Prostate gland (tissue), 2 donors: ENCODE results near the gene CTRB1. TPM values are rescaled to one million over a fixed set of nuclear protein-coding genes. Genes with fewer than 3 reads are reported as not detected.
A peak's percentile ranks its signal among the peaks of the same experiment; 100 is the strongest.

Experiments used
- DNase-seq: peaks from one replicate; pipeline ENCODE4 v3.0.0-alpha.2; 2019; ENCODE audit warnings: low spot score
- H3K27ac ChIP-seq, 2 donors: fragments of 200-600 bp; sonication (generic); 2 replicates each; pipeline ENCODE4 v1.5.1; 2017 to 2019
- H3K27me3 ChIP-seq: fragments of 200-600 bp; sonication (generic); replicated peaks from 2 replicates; pipeline ENCODE4 v1.5.1; 2019; ENCODE audit not compliant: insufficient read depth
- H3K36me3 ChIP-seq, 2 donors: fragments of 200-600 bp; sonication (generic); 1 replicate in 1 of 2; 2 replicates in 1 of 2; pipeline versions ENCODE4 v1.5.1 to v1.8.1; 2017 to 2019
- H3K4me1 ChIP-seq: fragments of 200-600 bp; sonication (generic); replicated peaks from 2 replicates; pipeline ENCODE4 v1.5.1; 2019
- H3K4me3 ChIP-seq, 2 donors: fragments of 200-600 bp; sonication (generic); 2 replicates each; pipeline ENCODE4 v1.5.1; 2017 to 2019
- H3K9me3 ChIP-seq: fragments of 200-600 bp; sonication (generic); 2 replicates; pipeline ENCODE4 v1.5.1; 2017
- CTCF ChIP-seq, 4 experiments: fragments of 200-600 bp in 2 of 4; fragments of 450-650 bp in 2 of 4; sonication (generic) in 2 of 4; IDR thresholded peaks; 1 replicate in 3 of 4; 2 replicates in 1 of 4; pipeline ENCODE4 v1.5.1; 2016 to 2019; ENCODE audit warnings: antibody characterized with exemption in 4 of 4, mild to moderate bottlenecking in 2 of 4, moderate library complexity in 2 of 4
- POLR2A ChIP-seq: fragments of 450-650 bp; IDR thresholded peaks from one replicate; pipeline ENCODE4 v1.6.1; 2016; ENCODE audit warnings: antibody characterized with exemption, mild to moderate bottlenecking
- POLR2AphosphoS5 ChIP-seq: sonication (generic); formaldehyde crosslinking; IDR thresholded peaks from one replicate; pipeline ENCODE4 v1.6.1; 2017; ENCODE audit warnings: antibody characterized with exemption
- WGBS: methylation state at CpG from one replicate; pipeline ENCODE4 v1.1.5; 2018; 5-methylcytosine and 5-hydroxymethylcytosine counted together
- intact Hi-C: fragments of 100-400 bp; cut with DNase I; formaldehyde crosslinking; loops from one replicate; pipeline ENCODE4 v1.14.2; 2022
- total RNA-seq, 2 donors: library from RNA; depleted of rRNA; stranded (reverse); fragments of >200 nt; gene quantifications; one replicate each; pipeline ENCODE4 v1.1.0, GENCODE V29; 2016

The CTRB1 gene
- total RNA-seq, 2 donors from 2014 or later = 7.0 TPM; not detected in 1

- no peak for DNase-seq
- intact Hi-C loops = no loop called here
Observed at GRCh38 chr16:75243667-75244224, 25.0 kb downstream of the CTRB1 start.

DNA sequence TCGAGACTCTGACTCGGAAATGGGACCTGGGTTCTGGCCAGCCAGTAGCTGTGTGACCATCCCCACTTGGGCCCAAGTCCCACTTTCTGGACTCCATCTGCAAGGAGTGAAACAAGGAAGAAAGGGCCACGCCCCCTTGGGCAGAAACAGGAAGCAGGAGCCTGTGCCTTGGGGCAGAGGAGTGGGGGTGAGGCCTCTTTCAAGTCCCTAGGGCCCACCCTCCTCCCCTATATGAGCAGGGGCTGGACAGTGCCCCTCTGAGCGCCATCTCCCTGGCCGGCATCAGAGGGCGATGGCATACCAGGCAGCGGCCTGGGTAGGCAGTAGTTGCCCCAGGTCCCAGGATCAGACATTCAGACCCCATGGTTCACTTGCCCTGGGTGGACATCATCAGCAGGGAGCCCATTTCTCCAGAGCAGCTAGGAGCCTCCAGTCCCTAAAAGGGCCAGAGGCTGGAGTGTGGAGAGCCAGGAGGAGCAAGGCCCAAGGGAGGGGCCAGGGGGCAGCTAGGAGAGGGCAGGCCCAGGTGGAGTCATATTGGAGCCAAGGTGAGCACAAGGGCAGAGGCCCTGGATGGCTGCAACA is 25.5 kb downstream of the CTRB1 start:
- H3K4me3 ChIP-seq = no peak overlapping the region
- H3K36me3 ChIP-seq = peaks cover 0 to 8% of the 10 kb centered on the region in 2 donors
- no peak for DNase-seq
- intact Hi-C loops = no loop called here
- H3K27me3 ChIP-seq = no peaks in the 10 kb centered on the region
- TF ChIP-seq CTCF (IDR thresholded peaks at IDR 0.05) = no peak
- no peak for TF ChIP-seq POLR2A
- TF ChIP-seq POLR2AphosphoS5 = no peak
- peak overlapping the region; percentile 85 to 89 for H3K27ac ChIP-seq
- no peaks in the 10 kb centered on the region for H3K9me3 ChIP-seq
- 53% methylated on average over 7 of the region's 7 CpGs for WGBS
- H3K4me1 ChIP-seq = peaks cover 30% of the 10 kb centered on the region

More at GRCh38 chr16:75243667-75244224, 25.0 kb downstream of the CTRB1 start:
- 66% methylated on average over 20 of the region's 20 CpGs for WGBS
- Histone ChIP-seq H3K27me3 (no peaks in the 10 kb centered on the region), H3K4me1 (peaks cover 30% of the 10 kb centered on the region), H3K4me3 (no peak overlapping the region), H3K27ac (peak overlapping the region; percentile 85 to 89), H3K9me3 (no peaks in the 10 kb centered on the region), H3K36me3 (peaks cover 0 to 8% of the 10 kb centered on the region in 2 donors)
- TF ChIP-seq POLR2A (no peak), POLR2AphosphoS5 (no peak)

DNA sequence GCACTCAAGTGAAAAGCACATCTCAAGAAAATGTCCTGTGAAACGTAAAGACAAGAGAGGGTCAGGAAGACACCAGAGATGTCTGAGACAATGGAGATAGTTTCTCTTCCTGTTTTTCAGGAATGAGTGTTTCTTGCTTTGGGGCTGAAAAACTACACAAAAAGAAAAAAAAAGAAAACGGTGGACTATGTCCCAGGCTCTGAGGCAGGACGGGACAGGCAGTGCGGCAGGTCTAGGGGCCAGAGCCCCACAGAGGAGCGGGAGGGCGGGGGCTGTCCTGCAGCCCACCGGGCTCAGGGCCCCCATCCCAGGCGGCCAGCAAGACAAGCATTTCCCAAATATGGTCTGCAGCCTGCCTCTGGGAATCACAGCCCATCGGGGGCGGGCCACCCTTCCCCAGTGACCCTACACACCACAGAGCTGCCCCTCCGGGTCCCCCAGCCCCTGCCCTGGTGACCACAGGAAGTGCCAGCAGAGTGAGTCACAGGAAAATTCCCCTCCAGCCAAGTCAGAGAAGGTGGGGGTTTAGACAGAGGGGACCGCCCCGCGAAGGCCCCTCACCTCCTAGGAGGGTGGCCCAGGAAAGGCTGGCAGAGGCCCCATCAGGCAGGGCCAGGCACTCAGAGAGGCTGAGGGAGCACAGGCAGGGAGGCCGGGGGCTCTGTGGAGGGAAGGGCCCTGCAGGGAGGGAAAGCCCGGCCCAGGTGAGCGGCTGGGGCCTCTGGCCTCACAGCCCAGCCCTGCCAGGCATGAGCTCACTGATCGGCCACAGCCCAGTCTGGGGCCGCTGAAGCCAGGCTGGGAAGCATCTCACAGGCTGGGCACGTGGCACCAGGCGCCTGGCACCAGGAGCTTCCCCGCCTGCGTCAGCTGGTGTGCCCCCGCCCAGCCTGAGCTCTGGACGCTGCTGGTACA is 26.3 kb downstream of the CTRB1 start:
- Histone ChIP-seq H3K4me3 (no peak overlapping the region), H3K4me1 (peaks cover 33% of the 10 kb centered on the region), H3K27ac (peak overlapping the region; percentile 85 to 89), H3K27me3 (no peaks in the 10 kb centered on the region), H3K9me3 (no peaks in the 10 kb centered on the region), H3K36me3 (peaks cover 0 to 8% of the 10 kb centered on the region in 2 donors)
- TF ChIP-seq POLR2A = peak; percentile 68
- TF ChIP-seq POLR2AphosphoS5 = peak; percentile 63
- TF ChIP-seq CTCF (IDR thresholded peaks at IDR 0.05) = no peak
- 15% methylated on average over 25 of the region's 25 CpGs for WGBS
- peak; percentile 68 for DNase-seq
- intact Hi-C loops = no loop called here

DNA sequence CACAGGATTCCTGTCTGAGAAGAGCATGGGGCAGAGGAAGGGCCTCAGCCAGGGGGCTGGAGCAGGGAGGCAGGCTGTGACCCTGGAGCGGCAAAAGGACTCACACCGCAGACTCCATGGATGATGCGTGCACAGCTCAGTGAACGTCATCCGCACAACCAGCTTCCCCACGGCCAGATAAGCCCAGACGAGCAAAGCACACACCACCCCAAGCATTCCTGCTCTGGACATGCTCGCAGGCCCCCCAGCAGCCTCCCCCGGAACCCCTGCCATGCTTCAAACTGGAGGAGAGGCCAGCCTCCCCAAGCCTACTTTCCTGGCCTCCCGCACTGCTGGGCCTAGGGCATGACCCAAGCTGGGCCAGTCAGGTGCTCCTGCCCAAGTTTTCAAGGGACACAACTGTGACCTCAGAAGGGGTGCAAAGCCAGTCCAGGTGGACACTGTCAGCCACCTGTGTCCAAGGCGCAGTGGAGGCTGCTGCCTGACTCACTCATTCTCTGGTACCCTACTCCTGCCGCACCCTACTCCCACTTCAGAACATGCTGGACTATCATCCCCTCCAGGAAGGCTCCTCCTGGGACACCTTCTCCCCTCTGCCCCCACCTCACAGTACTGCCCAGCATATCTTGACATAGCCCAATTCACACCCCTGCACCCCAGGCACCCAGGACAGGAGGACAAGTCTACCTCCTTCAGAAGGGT is 27.9 kb downstream of the CTRB1 start:
- Histone ChIP-seq H3K4me1 (peaks cover 33% of the 10 kb centered on the region), H3K27me3 (no peaks in the 10 kb centered on the region), H3K27ac (peak overlapping the region; percentile 85 to 89), H3K9me3 (no peaks in the 10 kb centered on the region), H3K36me3 (peaks cover 0 to 8% of the 10 kb centered on the region in 2 donors), H3K4me3 (no peak overlapping the region)
- intact Hi-C loops = no loop called here
- 73% methylated on average over 12 of the region's 12 CpGs for WGBS
- DNase-seq = no peak
- TF ChIP-seq CTCF (IDR thresholded peaks at IDR 0.05) = no peak
- no peak for TF ChIP-seq POLR2AphosphoS5
- no peak for TF ChIP-seq POLR2A

DNA sequence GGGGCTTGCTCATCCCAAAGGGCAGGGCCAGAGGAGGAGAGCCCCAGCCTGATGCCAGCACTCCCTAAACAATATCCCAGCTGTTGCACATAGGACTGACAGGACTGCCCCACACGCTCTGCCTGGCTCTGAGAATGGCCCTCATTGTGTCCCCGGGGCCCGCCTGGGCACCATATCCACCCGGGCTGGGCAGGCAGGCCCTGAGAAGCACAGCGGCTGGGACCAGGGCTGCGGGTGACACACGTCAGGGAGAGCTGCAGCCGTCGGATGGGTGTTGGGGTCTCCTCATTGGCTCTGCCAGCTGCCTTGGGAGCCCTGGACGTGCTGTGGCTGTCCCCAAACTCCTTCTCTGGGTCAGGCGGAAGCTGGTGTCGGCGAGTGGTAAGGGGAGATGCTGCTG is 28.5 kb downstream of the CTRB1 start:
- Histone ChIP-seq H3K27ac (peak overlapping the region in 1 of 2 donors; percentile 85), H3K36me3 (peaks cover 0 to 5% of the 10 kb centered on the region in 2 donors), H3K4me3 (no peak overlapping the region), H3K27me3 (no peaks in the 10 kb centered on the region), H3K9me3 (no peaks in the 10 kb centered on the region), H3K4me1 (peaks cover 33% of the 10 kb centered on the region)
- WGBS = 87% methylated on average over 13 of the region's 13 CpGs
- DNase-seq = no peak
- intact Hi-C loops = no loop called here
- no peak for TF ChIP-seq POLR2A
- no peak for TF ChIP-seq POLR2AphosphoS5
